Measurements from ENCODE around the gene EPHB3. TPM values are rescaled to one million over a fixed set of nuclear protein-coding genes. Genes with fewer than 3 reads are reported as not detected.

The EPHB3 gene
- total and polyA plus RNA-seq, 10 of the 15 experiments (the other 5 are each of a cell fraction or from before 2014, with no cell fraction given) = 0.09 TPM; not detected in 9

GRCh38 chr3:184592371-184593219, 31.0 kb downstream of the EPHB3 start (continued):
- TF ChIP-seq E2F8 (IDR thresholded peaks at IDR 0.05; ENCODE audit: low read depth, partially characterized antibody) = no peak
- no peak for TF ChIP-seq RBBP5 (conservative IDR thresholded peaks at IDR 0.05)
- TF ChIP-seq STAT1 (conservative IDR thresholded peaks at IDR 0.05) = no peak
- TF ChIP-seq DPF2 (IDR thresholded peaks at IDR 0.05) = no peak
- no peak for TF ChIP-seq ASH2L (IDR thresholded peaks at IDR 0.05; ENCODE audit: borderline replicate concordance, low read depth)
- no peak for TF ChIP-seq ATF3 (IDR thresholded peaks at IDR 0.05; ENCODE audit: borderline replicate concordance, extremely low read depth, low read depth, low read length)
- no peak for TF ChIP-seq MYC (IDR thresholded peaks at IDR 0.05; ENCODE audit: insufficient read depth, insufficient read length, insufficient replicate concordance, low read length, severe bottlenecking)
- no peak for TF ChIP-seq TCF3 (IDR thresholded peaks at IDR 0.05; ENCODE audit: borderline replicate concordance, insufficient read depth, low read depth, low read length)
- TF ChIP-seq RUNX3 (IDR thresholded peaks at IDR 0.05; ENCODE audit: low read length) = no peak
- no peak for TF ChIP-seq STAT3 (IDR thresholded peaks at IDR 0.05; ENCODE audit: low read depth, low read length)

Data from GM12878 (cell line).